Keratinocyte (primary cell): ENCODE measurements around the gene APOC1. TPM values are rescaled to one million over a fixed set of nuclear protein-coding genes. Genes with fewer than 3 reads are reported as not detected.
"Not testable (repeated sequence)": the region's sequence is repeated elsewhere in the genome, so short reads cannot be mapped to it uniquely, and the experiment has no call there.

Source experiments
- DNase-seq: peaks from one replicate; pipeline ENCODE4 v3.0.0-alpha.2; 2011; ENCODE audit warnings: low read depth, missing footprints, low spot score
- FAIRE-seq: peaks from 2 replicates; lab custom pipeline; 2011; peaks lifted over from hg19 to GRCh38; lab: Jason Lieb, UNC
- H2AFZ ChIP-seq: 2 replicates; pipeline ENCODE4 v1.6.0; 2012; ENCODE audit warnings: low read length, control low read depth, inconsistent platforms; ENCODE audit not compliant: control insufficient read depth
- H3K27ac ChIP-seq: 2 replicates; pipeline ENCODE4 v1.5.1; 2011; ENCODE audit warnings: low read length; ENCODE audit not compliant: control insufficient read depth, insufficient read depth
- H3K27me3 ChIP-seq: 3 replicates; pipeline ENCODE4 v1.6.0; 2011; ENCODE audit warnings: low read length; ENCODE audit not compliant: control insufficient read depth, insufficient read depth; ENCODE audit errors: extremely low read depth
- H3K36me3 ChIP-seq, 2 experiments: 2 replicates in 1 of 2; 3 replicates in 1 of 2; pipeline ENCODE4 v1.5.1; 2011; ENCODE audit warnings: low read length in 2 of 2, mild to moderate bottlenecking in 1 of 2; ENCODE audit not compliant: control insufficient read depth in 2 of 2, insufficient read depth in 2 of 2; ENCODE audit errors: extremely low read depth in 1 of 2
- H3K4me1 ChIP-seq: 3 replicates; pipeline ENCODE4 v1.5.1; 2011; ENCODE audit warnings: low read length; ENCODE audit not compliant: control insufficient read depth, insufficient read depth; ENCODE audit errors: extremely low read depth
- H3K4me2 ChIP-seq: 3 replicates; pipeline ENCODE4 v1.6.0; 2011; ENCODE audit warnings: low read depth, low read length; ENCODE audit not compliant: control insufficient read depth, insufficient read depth; ENCODE audit errors: extremely low read depth
- H3K4me3 ChIP-seq, 3 experiments: fragments of 200-600 bp in 1 of 3; sonication (generic) in 1 of 3; 2 replicates in 2 of 3; 3 replicates in 1 of 3; pipeline ENCODE4 v1.5.1; 2011 to 2016; ENCODE audit warnings: low read length in 3 of 3, mild to moderate bottlenecking in 3 of 3, control low read depth in 2 of 3, inconsistent platforms in 1 of 3, low read depth in 1 of 3, mixed read lengths in 1 of 3, mixed run types in 1 of 3, moderate library complexity in 1 of 3; ENCODE audit not compliant: control insufficient read depth in 2 of 3, insufficient read depth in 2 of 3; ENCODE audit errors: extremely low read depth in 1 of 3
- H3K79me2 ChIP-seq: 2 replicates; pipeline ENCODE4 v1.6.0; 2012; ENCODE audit warnings: low read length; ENCODE audit not compliant: control insufficient read depth, insufficient read depth
- H3K9ac ChIP-seq: 3 replicates; pipeline ENCODE4 v1.6.0; 2011; ENCODE audit warnings: low read length; ENCODE audit not compliant: control insufficient read depth, insufficient read depth; ENCODE audit errors: extremely low read depth
- H3K9me1 ChIP-seq: 3 replicates; pipeline ENCODE4 v1.6.0; 2011; ENCODE audit warnings: low read length; ENCODE audit not compliant: control insufficient read depth, insufficient read depth; ENCODE audit errors: extremely low read depth
- H3K9me3 ChIP-seq: 2 replicates; pipeline ENCODE4 v1.5.1; 2012; ENCODE audit warnings: low read depth, low read length; ENCODE audit not compliant: control insufficient read depth
- H4K20me1 ChIP-seq: 3 replicates; pipeline ENCODE4 v1.6.0; 2011; ENCODE audit warnings: low read length; ENCODE audit not compliant: control insufficient read depth, insufficient read depth; ENCODE audit errors: extremely low read depth
- EZH2 ChIP-seq: IDR thresholded peaks from one replicate; pipeline ENCODE4 v1.6.1; 2012; ENCODE audit warnings: inconsistent platforms, mild to moderate bottlenecking, low read length, moderate library complexity
- dilution Hi-C: fragments of 300-500 bp; cut with MboI; formaldehyde crosslinking; loops from one replicate; pipeline ENCODE4 v1.7.0; 2020; ENCODE audit warnings: low sequenced_read_pairs; ENCODE audit not compliant: extremely low pct_ligation_motif_present
- polyA plus RNA-seq, 5 experiments: library from polyadenylated mRNA; depleted of rRNA in 3 of 5; stranded (reverse) in 3 of 5; stranded (forward) in 1 of 5; unstranded in 1 of 5; fragments of >200 nt; gene quantifications; 1 replicate in 1 of 5; 2 replicates in 3 of 5; 3 replicates in 1 of 5; pipeline versions ENCODE4 v1.2.1 to v1.2.3, GENCODE V29; 2011 to 2012; ENCODE audit warnings: missing spikeins in 2 of 5, low read depth in 1 of 5, low replicate concordance in 1 of 5
- TF ChIP-seq, protein P1 (sequence below), 3 experiments: IDR thresholded peaks in 1 of 3; conservative IDR thresholded peaks in 1 of 3; optimal IDR thresholded peaks in 1 of 3; 2 replicates in 2 of 3; 3 replicates in 1 of 3; pipeline versions ENCODE3 to v1.5.1; 2011; ENCODE audit warnings: low read length in 3 of 3, mild to moderate bottlenecking in 3 of 3, moderate library complexity in 2 of 3, control low read depth in 1 of 3, inconsistent platforms in 1 of 3; ENCODE audit not compliant: insufficient read depth in 2 of 3; ENCODE audit errors: extremely low read depth in 1 of 3

APOC1 gene
- polyA plus RNA-seq, 1 donor (not counting 4 experiments of a cell fraction or from before 2014, with no cell fraction given) = 0.79 TPM

DNA sequence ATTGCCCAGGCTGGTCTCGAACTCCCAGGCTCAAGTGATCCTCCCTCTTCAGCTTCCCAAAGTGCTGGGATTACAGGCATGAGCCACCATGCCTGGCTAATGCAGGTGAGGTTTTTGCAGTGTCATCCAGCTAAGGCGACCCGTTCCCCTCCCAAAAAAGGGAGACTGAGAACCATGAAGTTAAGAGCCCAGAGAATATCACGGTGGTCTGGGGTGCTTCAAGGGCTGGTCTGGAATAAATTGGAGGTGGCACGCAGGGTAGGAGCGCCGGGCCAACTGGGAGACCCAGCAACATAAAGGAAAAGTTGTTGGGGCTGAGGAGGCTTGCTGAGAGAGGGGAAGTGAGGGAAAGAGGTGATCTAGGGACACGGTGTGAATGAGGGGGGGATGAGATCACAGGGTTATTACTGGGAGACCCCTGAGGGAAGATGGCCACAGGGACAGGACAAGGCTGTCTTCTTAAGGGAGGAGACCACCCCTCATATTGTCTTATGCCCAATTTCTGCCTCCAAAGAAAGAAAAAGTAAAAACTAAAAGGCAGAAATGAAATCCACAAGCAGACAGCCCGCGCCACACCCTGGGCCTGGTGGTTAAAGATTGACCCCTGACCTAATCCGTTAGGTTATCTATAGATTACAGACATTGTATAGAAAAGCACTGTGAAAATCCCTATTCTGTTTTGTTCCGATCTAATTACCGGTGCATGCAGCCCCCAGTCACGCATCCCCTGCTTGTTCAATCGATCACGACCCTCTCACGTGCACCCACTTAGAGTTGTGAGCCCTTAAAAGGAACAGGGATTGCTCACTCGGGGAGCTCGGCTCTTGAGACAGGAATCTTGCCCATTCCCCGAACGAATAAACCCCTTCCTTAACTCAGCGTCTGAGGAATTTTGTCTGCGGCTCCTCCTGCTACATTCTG is 636 bp upstream of the APOC1 start:
- DNase-seq, H3K9ac ChIP-seq, FAIRE-seq, H3K27ac ChIP-seq, H3K4me2 ChIP-seq, H3K36me3 ChIP-seq, H3K27me3 ChIP-seq, H3K4me3 ChIP-seq, H4K20me1 ChIP-seq, dilution Hi-C loops, H3K9me3 ChIP-seq, H3K9me1 ChIP-seq, H3K79me2 ChIP-seq, H3K4me1 ChIP-seq, H2AFZ ChIP-seq: not testable (repeated sequence)

DNA sequence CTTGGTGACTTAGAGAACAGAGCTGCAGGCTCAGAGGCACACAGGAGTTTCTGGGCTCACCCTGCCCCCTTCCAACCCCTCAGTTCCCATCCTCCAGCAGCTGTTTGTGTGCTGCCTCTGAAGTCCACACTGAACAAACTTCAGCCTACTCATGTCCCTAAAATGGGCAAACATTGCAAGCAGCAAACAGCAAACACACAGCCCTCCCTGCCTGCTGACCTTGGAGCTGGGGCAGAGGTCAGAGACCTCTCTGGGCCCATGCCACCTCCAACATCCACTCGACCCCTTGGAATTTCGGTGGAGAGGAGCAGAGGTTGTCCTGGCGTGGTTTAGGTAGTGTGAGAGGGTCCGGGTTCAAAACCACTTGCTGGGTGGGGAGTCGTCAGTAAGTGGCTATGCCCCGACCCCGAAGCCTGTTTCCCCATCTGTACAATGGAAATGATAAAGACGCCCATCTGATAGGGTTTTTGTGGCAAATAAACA is 9.9 kb downstream of the APOC1 start:
- dilution Hi-C loops = no loop called here
- DNase-seq = no peak
- H3K4me2 ChIP-seq = no peak overlapping the region
- H3K4me1 ChIP-seq = peaks cover 4% of the 10 kb centered on the region
- no peaks in the 10 kb centered on the region for H3K9me3 ChIP-seq
- H3K27me3 ChIP-seq = peaks cover 4% of the 10 kb centered on the region
- no peak overlapping the region for H3K27ac ChIP-seq
- no peak overlapping the region for H3K4me3 ChIP-seq
- no peaks in the 10 kb centered on the region for H3K79me2 ChIP-seq
- H3K9ac ChIP-seq = no peak overlapping the region
- H3K9me1 ChIP-seq = no peaks in the 10 kb centered on the region
- no peak overlapping the region for H2AFZ ChIP-seq
- no peaks in the 10 kb centered on the region for H4K20me1 ChIP-seq
- H3K36me3 ChIP-seq = no peaks in the 10 kb centered on the region
- TF ChIP-seq EZH2 = no peak
- TF ChIP-seq, protein P1, sequence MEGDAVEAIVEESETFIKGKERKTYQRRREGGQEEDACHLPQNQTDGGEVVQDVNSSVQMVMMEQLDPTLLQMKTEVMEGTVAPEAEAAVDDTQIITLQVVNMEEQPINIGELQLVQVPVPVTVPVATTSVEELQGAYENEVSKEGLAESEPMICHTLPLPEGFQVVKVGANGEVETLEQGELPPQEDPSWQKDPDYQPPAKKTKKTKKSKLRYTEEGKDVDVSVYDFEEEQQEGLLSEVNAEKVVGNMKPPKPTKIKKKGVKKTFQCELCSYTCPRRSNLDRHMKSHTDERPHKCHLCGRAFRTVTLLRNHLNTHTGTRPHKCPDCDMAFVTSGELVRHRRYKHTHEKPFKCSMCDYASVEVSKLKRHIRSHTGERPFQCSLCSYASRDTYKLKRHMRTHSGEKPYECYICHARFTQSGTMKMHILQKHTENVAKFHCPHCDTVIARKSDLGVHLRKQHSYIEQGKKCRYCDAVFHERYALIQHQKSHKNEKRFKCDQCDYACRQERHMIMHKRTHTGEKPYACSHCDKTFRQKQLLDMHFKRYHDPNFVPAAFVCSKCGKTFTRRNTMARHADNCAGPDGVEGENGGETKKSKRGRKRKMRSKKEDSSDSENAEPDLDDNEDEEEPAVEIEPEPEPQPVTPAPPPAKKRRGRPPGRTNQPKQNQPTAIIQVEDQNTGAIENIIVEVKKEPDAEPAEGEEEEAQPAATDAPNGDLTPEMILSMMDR (optimal IDR thresholded peaks at IDR 0.05 in 1 of 3, IDR thresholded peaks at IDR 0.05 in 1 of 3, conservative IDR thresholded peaks at IDR 0.05 in 1 of 3; ENCODE audit: extremely low read depth in 1 of 3, insufficient read depth in 2 of 3, low read length in 3 of 3) = no peak
- FAIRE-seq = no peak
